Activated CD8-positive, alpha-beta memory T cell treated with anti-CD3 and anti-CD28 coated beads, Interleukin-2, amount 50 U/mL, for 24 hours (primary cell): ENCODE measurements around the gene CCDC106.
A peak's percentile ranks its signal among the peaks of the same experiment; 100 is the strongest.

Source experiments
- DNase-seq: peaks from one replicate; pipeline ENCODE4 v3.0.0-alpha.2; 2020; ENCODE audit errors: extremely low read depth

Gene CCDC106

DNA sequence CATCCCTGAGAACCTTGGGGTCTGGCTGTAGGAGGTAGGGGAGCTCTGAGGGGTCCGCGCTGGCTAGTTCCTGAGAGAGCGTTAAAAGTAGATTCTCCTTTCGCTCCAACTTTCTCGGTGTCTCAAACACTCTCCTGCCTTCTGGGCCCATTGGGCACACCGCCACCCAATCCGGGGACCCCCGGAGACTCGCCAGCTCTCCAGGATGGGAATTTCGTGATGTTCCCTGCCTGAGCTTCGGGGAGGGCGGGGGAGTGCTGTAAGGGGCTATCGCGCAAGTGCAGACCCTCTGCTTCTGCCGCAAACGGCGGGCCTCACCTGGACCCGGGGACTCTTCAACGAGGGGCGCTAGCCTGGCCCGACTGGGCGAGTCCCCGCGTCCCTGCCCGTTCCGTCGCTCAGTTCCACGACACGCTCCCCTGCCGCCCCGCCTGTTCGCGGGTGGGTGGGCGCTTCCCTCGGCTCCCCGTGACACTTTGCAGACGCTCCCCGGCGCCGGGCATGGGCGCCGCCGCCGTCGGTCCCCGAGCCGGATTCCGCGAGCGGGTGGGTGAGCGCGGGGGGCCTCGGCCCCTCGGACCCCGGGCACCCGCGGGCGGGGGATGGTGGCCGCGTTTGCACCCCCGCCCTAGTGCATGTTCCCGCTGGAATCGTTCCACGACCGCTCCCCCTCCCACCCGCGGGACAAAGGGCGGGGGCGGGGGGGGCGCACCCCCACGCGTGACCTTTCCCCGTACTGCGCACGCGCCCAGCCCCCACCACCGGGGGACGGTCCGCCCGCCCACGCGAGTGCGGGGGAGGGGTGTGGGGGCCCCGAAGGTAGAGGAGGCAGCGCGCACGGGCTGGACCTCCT lies at the start of gene CCDC106:
Gene CCDC106, plus strand, starts transcription at position 481 of the 853 bp plus-strand sequence. CDS start 835 bp downstream, outside the sequence.
- no peak for DNase-seq

- peak; percentile 90 for DNase-seq
Observed at GRCh38 chr19:55598719-55599467, 49.1 kb upstream of the CCDC106 start.

DNA sequence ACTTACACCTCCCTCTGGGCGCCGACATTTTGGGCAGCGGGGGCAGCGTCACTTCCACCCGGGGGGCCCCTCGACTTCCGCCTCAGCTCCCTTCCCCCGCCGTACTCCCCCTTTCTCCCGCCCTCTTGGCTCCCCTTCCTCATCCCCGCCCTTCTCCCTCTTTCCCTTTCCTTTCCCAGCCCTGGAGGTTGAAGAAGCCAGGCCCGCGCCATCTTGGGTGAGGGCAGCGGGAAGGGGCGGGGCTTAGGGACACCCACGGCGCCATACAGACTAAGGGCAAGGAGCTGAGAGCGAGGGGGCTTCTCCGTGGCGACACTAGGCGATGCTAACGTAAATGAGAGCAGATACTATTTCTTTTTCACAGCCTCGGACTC lies 48.6 kb upstream of the CCDC106 start, which contains the start of gene FIZ1:
Gene FIZ1, minus strand, starts transcription at position 50 of the 374 bp plus-strand sequence. CDS start 1,652 bp downstream, outside the sequence.
- peak; percentile 94 for DNase-seq

- DNase-seq, result peak; percentile 58
Observed at GRCh38 chr19:55599842-55600661, 48.0 kb upstream of the CCDC106 start, which contains the start of gene ZNF524. Gene ZNF524, plus strand, starts transcription at chr19:55600288. Its CDS starts 1,825 bp downstream, at chr19:55602113.

DNA sequence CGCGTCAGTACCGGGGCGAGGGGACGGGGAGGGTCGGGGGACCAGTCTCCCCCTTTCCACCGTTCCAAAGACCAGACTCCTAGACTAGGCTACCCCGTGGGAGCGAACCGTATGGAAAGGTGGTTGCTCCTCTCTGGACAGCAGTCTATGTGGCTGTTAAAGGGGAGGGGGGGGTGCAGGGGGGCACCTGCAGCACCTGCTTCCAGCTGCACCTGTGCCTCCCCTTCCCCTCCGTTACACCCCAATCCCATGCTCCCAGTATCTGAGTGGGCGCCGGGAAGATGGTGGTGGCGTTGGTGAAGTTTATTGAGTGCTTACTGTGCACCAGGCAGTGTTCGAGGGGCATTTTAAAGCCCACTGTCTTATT lies 47.4 kb upstream of the CCDC106 start:
- no peak for DNase-seq

DNA sequence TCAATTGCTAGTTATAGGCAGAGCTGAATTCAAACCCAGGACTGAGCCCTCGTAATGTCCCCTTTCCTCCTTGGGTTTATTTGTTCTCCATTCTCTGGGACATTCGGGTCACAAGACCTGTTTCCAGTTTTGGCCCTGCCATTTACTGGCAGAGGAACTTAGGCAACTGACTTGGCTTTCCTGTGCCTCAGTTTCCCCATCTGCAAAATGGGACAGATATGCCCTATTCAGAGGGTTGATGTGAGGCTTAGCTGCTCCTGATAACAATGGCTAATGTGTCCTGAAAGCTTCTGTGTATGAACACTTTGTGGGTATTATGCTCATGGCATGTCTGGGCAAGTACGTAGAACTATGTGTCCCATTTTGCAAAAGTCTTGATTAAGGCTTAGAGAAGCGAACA lies 46.9 kb upstream of the CCDC106 start:
- DNase-seq, result no peak

GRCh38 chr19:55602104-55603001 lies 45.7 kb upstream of the CCDC106 start:
- DNase-seq, result no peak

GRCh38 chr19:55603115-55603514 lies 44.9 kb upstream of the CCDC106 start:
- no peak for DNase-seq

DNA sequence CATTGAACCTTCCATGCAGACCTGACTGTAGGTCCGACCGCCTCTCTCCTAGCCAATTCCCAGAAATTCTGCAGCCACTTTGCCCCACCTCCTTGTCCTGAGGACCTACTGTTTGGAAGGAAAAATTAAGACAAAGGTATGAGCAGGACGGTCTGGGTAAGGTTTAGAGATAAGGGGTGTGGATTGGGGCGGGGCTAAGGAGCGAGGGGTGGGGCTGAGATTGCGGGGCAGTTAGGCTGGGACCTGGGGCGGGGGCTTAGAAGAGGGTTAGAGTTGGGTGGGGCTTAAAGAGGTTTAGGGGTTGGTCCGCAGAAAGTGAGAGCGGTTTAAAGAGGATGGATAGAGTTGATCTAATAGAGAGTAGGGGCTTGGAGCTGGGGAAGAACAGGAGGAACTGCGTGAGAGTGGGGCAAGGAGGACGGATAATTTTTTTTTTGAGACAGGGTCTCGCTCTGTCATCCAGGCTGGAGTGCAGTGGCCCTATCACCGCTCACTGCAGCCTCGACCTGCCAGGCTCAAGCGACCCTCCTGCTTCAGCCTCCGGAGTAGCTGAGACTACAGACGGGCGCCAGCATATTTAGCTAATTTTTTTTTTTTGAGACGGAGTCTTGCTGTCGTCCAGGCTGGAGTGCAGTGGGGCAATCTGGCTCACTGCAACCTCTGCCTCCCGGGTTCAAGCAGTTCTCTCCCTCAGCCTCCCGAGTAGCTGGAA lies 44.3 kb upstream of the CCDC106 start:
- no peak for DNase-seq

DNA sequence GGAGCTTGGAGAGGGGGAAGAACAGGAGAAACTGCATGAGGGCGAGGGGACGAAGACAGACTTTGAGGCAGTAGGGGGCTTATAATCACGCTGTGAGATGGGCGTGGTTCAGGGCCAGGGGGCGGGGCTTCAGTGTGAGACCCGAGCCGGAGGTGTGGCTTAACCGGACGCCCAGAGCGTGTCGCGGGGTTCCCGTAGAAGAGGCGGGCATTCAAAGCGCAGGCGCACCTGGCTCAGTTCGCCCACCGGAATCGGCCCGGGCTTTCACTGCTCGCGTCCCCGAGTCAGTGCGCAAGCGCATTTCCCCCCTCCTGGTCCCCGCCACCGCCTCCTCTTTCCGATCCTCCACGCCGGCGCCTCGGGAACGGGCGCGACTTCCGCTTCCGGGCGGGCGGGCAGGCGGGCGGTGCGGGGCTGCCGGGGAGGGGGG lies 42.8 kb upstream of the CCDC106 start:
- DNase-seq, result peak; percentile 97

GRCh38 chr19:55605637-55606470 lies 42.2 kb upstream of the CCDC106 start, which contains the start of gene ZNF865:
Gene ZNF865, plus strand, starts transcription at chr19:55605647. Its CDS starts 7,972 bp downstream, at chr19:55613619.
- DNase-seq, result no peak

DNA sequence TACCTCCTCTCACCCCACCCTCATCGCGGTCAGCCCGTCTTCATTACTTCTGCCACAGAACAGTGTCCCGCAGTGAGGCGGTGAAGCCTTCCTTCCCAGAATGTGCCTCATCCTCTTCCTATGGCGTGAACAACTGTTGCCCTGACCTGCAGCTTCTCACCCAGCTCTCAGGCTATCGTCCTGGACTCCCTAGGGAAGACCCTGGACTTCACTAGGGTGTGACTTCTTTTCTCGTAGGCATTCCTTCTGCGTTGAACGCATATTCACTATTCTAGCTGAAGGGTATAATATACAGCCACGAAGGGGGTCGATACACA lies 41.6 kb upstream of the CCDC106 start:
- DNase-seq, result no peak

DNA sequence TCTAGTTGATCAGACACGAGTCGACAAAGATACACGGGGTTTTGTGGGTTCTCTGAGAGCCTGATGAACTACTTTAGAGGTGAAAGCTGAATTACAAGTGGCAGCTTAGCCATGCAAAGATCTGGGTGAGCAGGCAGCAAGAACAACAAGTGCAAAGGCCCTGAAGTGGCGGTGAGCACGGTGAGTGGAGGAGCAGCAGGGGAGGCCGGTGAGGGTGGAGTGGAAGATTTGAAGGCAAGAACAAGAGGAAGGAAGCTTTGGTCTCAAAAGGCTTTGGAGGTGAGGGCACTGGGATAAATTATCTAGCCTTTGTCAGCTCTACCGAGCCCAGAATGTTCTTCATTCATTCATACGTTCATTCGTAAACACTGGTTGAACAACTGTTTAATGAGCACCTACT lies 41.2 kb upstream of the CCDC106 start:
- no peak for DNase-seq

GRCh38 chr19:55609326-55609725 lies 38.7 kb upstream of the CCDC106 start:
- no peak for DNase-seq

DNA sequence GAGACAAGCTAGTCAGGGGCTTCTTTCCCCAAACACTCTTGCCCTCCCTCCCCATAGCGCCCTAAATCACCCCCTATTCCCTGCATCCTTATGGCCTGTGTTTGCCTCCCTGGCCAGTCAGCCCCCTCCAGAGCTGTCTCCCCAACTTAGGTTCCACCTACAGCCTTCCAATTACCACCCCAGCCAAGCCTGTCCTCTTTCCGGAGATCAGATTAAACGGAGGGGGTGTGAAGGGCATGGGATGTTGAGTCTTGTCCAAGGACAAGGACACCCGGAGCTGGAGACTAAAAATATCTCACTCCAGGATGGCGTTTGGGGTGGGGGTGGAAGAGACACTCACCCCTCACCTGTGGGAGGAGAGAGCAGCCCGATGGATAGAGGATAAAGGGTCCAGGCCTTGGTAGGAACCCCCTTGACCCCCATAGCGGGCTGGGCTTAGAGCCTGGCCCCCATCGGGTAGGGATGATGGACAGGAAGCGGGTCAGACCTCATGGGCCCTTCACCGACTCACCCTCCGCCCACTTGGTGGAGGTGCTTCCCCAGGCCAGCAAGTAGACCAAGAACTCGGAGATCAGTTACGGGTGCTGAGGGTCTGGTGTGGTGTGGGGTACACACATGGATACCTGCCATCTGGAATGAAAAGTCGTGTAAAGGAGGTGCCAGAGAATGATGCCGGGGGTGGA lies 36.6 kb upstream of the CCDC106 start:
- DNase-seq, result no peak

DNA sequence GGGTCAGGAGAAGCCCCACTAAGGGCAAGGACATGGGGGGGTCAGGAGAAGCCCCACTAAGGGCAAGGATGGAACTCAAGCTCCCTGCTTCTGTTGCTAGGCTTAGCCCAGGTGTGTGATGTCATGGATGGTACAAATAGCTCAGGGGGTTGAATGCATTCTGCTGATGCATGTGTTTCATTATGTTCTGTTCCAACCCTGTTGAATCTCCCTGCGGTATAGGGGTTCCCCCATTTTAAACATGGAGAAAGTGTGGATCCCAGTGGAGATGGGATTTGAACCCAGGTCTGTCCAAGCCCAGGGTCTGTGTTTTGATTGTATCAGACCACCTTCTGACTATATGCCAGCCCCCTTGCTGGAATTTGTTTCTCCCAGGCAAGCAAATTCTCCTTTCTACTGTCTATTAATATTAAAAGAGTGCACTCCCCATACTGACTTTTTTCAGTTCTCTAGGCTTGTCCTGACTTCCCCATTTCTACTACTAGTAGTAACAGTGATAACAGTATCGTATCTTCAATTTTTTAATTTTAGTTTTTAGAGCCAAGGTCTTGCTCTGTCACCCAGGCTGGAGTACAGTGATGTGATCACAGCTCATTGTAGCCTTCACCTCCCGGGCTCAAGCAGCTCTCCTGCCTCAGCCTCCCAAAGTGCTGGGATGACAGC lies 35.9 kb upstream of the CCDC106 start:
- no peak for DNase-seq

GRCh38 chr19:55613396-55613795 lies 34.6 kb upstream of the CCDC106 start:
- no peak for DNase-seq
